BJ (cell line): ENCODE measurements around the gene ZFAND3. TPM values are rescaled to one million over a fixed set of nuclear protein-coding genes. Genes with fewer than 3 reads are reported as not detected.

Experiments
- CTCF ChIA-PET: fragments of 350-600 bp; formaldehyde crosslinking; extraction: SDS; loops from one replicate; lab custom pipeline; 2021; ENCODE audit warnings: antibody characterized with exemption, inconsistent platforms; lab: Yijun Ruan, JAX
- POLR2A ChIA-PET: fragments of 300-600 bp; sonication (Branson Sonifier 250); formaldehyde crosslinking; extraction: SDS; loops from one replicate; lab custom pipeline; 2021; ENCODE audit warnings: antibody characterized with exemption; lab: Charles Lee
- DNase-seq: peaks from one replicate; pipeline ENCODE4 v3.0.0-alpha.2; 2011; ENCODE audit warnings: low read depth
- H3K27me3 ChIP-seq: 2 replicates; pipeline ENCODE4 v1.6.0; 2011; ENCODE audit warnings: low read length; ENCODE audit not compliant: control insufficient read depth, insufficient read depth
- H3K36me3 ChIP-seq: 2 replicates; pipeline ENCODE4 v1.5.1; 2011; ENCODE audit warnings: low read length; ENCODE audit not compliant: control insufficient read depth, insufficient read depth
- H3K4me3 ChIP-seq: 2 replicates; pipeline ENCODE4 v1.5.1; 2011; ENCODE audit warnings: low read depth, mild to moderate bottlenecking, control low read depth, low read length
- CTCF ChIP-seq: IDR thresholded peaks from 2 replicates; pipeline ENCODE4 v1.5.1; 2011; ENCODE audit warnings: low read depth, mild to moderate bottlenecking, control low read depth, inconsistent platforms, low read length, moderate library complexity; ENCODE audit not compliant: insufficient read depth
- polyA plus RNA-seq: library from polyadenylated mRNA; depleted of rRNA; stranded (reverse); fragments of >200 nt; gene quantifications from 2 replicates; pipeline ENCODE4 v1.2.3, GENCODE V29; 2011

ZFAND3 gene
- polyA plus RNA-seq, 1 experiment = 15.5 TPM

GRCh38 chr6:38091613-38092012 is 272.1 kb downstream of the ZFAND3 start:
- CTCF ChIA-PET = interaction anchor here (0.5 kb wide), 1 partner anchor 21 kb away, joined by 3 read pairs; no protein-coding TSS in a partner anchor
- no peak overlapping the region for H3K4me3 ChIP-seq
- no peaks in the 10 kb centered on the region for H3K27me3 ChIP-seq
- POLR2A ChIA-PET = no interaction called here
- no peak for TF ChIP-seq CTCF
- DNase-seq = no peak
- no peaks in the 10 kb centered on the region for H3K36me3 ChIP-seq

- ChIA-PET POLR2A (no interaction called here), CTCF (interaction anchor here (0.5 kb wide), 1 partner anchor 22 kb away, joined by 3 read pairs; no protein-coding TSS in a partner anchor)
- no peak for TF ChIP-seq CTCF
- DNase-seq = no peak
- H3K4me3 ChIP-seq = no peak overlapping the region
- no peaks in the 10 kb centered on the region for H3K27me3 ChIP-seq
- no peaks in the 10 kb centered on the region for H3K36me3 ChIP-seq
These were observed 272.9 kb downstream of the ZFAND3 start for GRCh38 chr6:38092465-38092864.

GRCh38 chr6:38092964-38093363 is 273.4 kb downstream of the ZFAND3 start:
- ChIA-PET POLR2A (interaction anchor here (0.6 kb wide), 1 partner anchor 303 kb away, joined by 7 read pairs; no protein-coding TSS in a partner anchor), CTCF (no interaction called here)
- Histone ChIP-seq H3K36me3 (no peaks in the 10 kb centered on the region), H3K27me3 (no peaks in the 10 kb centered on the region), H3K4me3 (no peak overlapping the region)
- DNase-seq = no peak
- TF ChIP-seq CTCF = no peak

GRCh38 chr6:38095054-38095453 is 275.5 kb downstream of the ZFAND3 start:
- H3K27me3 ChIP-seq = no peaks in the 10 kb centered on the region
- POLR2A ChIA-PET = no interaction called here
- no peak overlapping the region for H3K4me3 ChIP-seq
- no peaks in the 10 kb centered on the region for H3K36me3 ChIP-seq
- no peak for TF ChIP-seq CTCF
- peak; percentile 13 for DNase-seq
- CTCF ChIA-PET = interaction anchor here (0.8 kb wide), 1 partner anchor 9 kb away, joined by 3 read pairs; no protein-coding TSS in a partner anchor

- CTCF ChIA-PET = no interaction called here
- no peak overlapping the region for H3K4me3 ChIP-seq
These were observed 279.7 kb downstream of the ZFAND3 start for GRCh38 chr6:38099221-38099620.

More at GRCh38 chr6:38099221-38099620, 279.7 kb downstream of the ZFAND3 start:
- DNase-seq = no peak
- no peak for TF ChIP-seq CTCF
- POLR2A ChIA-PET = interaction anchor here (0.6 kb wide), 1 partner anchor 191 kb away, joined by 5 read pairs; no protein-coding TSS in a partner anchor
- no peaks in the 10 kb centered on the region for H3K36me3 ChIP-seq
- H3K27me3 ChIP-seq = no peaks in the 10 kb centered on the region
